VCaP (cell line): Measurements from ENCODE around the gene ATAD5.

Experiments
- H3K27ac ChIP-seq: fragments of 450-650 bp; 2 replicates; pipeline ENCODE4 v1.5.1; 2017
- CTCF ChIP-seq: fragments of 450-650 bp; conservative IDR thresholded peaks from 2 replicates; pipeline ENCODE4 v1.5.1; 2017; ENCODE audit warnings: mild to moderate bottlenecking, moderate library complexity

ATAD5 gene

GRCh38 chr17:30854146-30854545 is 22.4 kb downstream of the ATAD5 start:
- no peak overlapping the region for H3K27ac ChIP-seq
- no peak for TF ChIP-seq CTCF

DNA sequence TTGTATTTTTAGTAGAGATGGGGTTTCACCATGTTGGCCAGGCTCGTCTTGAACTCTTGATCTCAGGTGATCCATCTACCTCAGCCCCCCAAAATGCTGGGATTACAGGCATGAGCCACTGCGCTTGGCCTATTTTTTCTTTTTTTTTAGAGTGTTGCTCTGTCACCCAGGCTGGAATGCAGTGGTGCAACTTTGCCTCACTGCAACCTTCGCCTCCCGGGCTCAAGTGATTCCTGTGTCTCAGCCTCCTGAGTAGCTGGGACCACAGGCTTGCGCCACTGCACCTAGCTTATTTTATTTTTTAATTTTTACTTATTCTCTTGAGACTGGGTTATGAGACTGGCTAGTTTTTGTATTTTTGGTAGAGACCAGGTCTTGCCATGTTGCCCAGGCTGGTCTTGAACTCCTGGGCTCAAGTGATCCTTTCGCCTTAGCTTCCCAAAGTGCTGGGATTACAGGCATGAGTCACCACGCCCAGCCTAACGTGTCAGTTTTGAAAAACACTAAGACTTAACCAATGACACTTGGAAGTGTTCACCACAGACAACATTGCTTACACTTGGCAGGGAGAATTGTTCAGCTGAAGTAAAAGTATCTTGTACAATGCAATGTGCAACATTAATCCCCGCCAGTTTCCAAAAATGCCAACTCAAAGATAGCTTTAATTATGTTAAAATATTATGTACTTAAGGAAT is 26.9 kb downstream of the ATAD5 start:
- TF ChIP-seq CTCF, result no peak
- no peak overlapping the region for H3K27ac ChIP-seq

DNA sequence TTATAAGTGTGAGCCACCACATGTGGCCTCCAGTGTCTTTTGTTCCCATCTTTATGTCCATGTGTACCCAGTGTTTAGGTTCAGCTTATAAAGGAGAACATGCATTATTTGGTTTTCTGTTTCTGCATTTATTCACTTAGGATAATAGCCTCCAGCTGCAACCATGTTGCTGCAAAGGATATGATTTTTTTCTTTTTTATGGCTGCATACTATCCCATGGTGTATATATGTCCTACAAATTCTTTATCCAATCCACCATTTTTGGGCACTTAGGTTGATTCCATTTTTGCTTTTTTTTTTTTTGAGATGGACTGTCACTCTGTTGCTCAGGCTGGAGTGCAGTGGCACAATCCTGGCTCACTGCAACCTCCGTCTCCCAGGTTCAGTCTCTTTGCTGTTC is 32.9 kb downstream of the ATAD5 start:
- no peak for TF ChIP-seq CTCF
- no peak overlapping the region for H3K27ac ChIP-seq

DNA sequence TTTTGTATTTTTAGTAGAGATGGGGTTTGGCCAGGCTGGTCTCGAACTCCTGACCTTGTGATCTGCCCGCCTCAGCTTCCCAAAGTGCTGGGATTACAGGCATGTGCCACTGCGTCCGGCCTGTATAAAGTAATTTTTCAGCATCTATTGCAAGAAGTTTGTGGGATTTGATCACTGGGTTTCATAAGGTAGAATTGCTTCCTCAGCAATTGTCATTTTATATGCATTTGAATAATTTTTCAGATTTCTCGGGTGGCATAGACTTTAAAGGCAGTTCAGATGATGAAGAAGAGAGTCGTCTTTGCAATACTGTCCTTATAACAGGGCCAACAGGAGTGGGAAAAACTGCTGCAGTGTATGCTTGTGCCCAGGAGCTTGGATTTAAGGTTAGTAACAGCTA is 37.2 kb downstream of the ATAD5 start:
- no peak overlapping the region for H3K27ac ChIP-seq
- no peak for TF ChIP-seq CTCF

DNA sequence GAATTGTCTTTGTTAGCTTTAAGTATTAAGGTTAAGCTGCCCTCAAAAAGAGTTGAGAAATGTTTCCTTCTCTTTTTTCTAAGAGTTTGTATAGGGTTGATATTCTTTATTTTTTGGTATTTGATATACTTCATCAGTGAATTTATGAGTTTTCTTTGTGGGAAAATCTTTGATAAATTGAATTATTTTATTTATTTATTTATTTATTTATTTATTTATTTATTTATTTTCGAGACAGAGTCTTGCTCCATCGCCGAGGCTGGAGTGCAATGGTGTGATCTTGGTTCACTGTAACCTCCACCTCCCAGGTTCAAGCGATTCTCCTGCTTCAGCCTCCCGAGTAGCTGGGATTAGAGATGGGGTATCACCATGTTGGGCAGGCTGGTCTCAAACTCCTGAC is 54.4 kb downstream of the ATAD5 start:
- H3K27ac ChIP-seq, result no peak overlapping the region
- TF ChIP-seq CTCF, result no peak

- no peak overlapping the region for H3K27ac ChIP-seq
- TF ChIP-seq CTCF, result no peak
Observed at GRCh38 chr17:30894236-30894635, 62.5 kb downstream of the ATAD5 start.

GRCh38 chr17:30897311-30897710 is 65.5 kb downstream of the ATAD5 start:
- TF ChIP-seq CTCF, result no peak
- H3K27ac ChIP-seq, result no peak overlapping the region
